A549 treated with GW870086 at 1 μM for 4 hours (cell line): ENCODE measurements around the gene ELAC2. TPM values are rescaled to one million over a fixed set of nuclear protein-coding genes. Genes with fewer than 3 reads are reported as not detected.

Experiments
- total RNA-seq: library from RNA; stranded (reverse); fragments of 200-300 nt; extraction: Qiagen RNA extraction; gene quantifications from 5 replicates; pipeline ENCODE4 v1.2.3, GENCODE V29; 2022; ENCODE audit warnings: low read depth

Gene ELAC2, protein sequence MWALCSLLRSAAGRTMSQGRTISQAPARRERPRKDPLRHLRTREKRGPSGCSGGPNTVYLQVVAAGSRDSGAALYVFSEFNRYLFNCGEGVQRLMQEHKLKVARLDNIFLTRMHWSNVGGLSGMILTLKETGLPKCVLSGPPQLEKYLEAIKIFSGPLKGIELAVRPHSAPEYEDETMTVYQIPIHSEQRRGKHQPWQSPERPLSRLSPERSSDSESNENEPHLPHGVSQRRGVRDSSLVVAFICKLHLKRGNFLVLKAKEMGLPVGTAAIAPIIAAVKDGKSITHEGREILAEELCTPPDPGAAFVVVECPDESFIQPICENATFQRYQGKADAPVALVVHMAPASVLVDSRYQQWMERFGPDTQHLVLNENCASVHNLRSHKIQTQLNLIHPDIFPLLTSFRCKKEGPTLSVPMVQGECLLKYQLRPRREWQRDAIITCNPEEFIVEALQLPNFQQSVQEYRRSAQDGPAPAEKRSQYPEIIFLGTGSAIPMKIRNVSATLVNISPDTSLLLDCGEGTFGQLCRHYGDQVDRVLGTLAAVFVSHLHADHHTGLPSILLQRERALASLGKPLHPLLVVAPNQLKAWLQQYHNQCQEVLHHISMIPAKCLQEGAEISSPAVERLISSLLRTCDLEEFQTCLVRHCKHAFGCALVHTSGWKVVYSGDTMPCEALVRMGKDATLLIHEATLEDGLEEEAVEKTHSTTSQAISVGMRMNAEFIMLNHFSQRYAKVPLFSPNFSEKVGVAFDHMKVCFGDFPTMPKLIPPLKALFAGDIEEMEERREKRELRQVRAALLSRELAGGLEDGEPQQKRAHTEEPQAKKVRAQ
- 102 to 108 TPM (median 106 TPM) in 5 replicates for total RNA-seq

DNA sequence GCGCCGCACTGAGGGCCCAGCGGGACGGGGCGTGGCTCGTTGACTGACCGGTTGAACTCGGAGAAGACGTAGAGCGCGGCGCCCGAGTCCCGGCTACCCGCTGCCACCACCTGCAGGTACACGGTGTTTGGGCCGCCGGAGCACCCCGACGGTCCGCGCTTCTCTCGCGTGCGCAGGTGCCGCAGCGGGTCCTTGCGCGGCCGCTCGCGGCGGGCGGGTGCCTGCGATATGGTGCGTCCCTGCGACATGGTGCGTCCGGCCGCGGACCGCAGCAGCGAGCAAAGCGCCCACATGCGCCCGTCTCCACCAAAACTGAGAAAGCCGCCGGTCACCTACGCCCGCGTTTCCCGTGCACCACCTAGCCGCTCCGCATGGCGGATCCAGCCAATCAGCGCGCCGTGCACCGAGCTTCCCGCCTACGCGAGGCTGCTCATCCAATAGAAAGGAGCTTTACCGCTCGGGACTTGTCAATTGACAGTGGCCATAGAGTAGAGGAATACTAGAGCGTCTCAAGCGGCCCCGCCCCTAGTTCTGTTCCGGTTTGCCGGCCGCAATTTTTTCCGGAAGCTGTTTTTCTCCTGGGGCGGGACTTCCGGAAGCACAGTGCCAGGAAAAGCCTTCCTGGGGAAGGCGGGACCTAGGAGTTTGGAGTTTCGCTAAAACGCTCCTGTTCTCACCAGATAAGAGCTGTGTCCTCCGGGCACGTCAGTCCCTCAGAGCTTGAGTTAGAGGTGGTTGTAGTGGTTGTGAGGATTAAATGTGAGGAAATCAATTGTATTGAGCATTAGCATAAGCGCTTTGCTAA lies at the start of gene ELAC2:
TSS of gene ELAC2 (minus strand) at position 373 of the 805 bp plus-strand sequence. CDS start at position 293, 80 bp downstream.

Other genes starting within 250 kb of the ELAC2 start
- gene ARHGAP44, start 228.5 kb downstream of the ELAC2 start, total RNA-seq, result 2.3 to 2.8 TPM (median 2.4 TPM) in 5 replicates